Subcutaneous adipose tissue (tissue), 4 donors: Measurements from ENCODE around the gene IFT122. TPM values are rescaled to one million over a fixed set of nuclear protein-coding genes. Genes with fewer than 3 reads are reported as not detected.

Experiments
- CTCF ChIP-seq: fragments of 450-650 bp; IDR thresholded peaks from one replicate; pipeline ENCODE4 v1.5.1; 2016; ENCODE audit warnings: low read depth, mild to moderate bottlenecking, control low read depth, antibody characterized with exemption, moderate library complexity
- total RNA-seq, 4 donors: library from RNA; depleted of rRNA; stranded (reverse); fragments of >200 nt; gene quantifications; one replicate each; pipeline ENCODE4 v1.1.0, GENCODE V29; 2016

IFT122 gene
- total RNA-seq, 4 donors from 2014 or later, result 26.4 to 57.3 (median 45.3) TPM

GRCh38 chr3:129493206-129493605 is 53.2 kb downstream of the IFT122 start:
- no peak for TF ChIP-seq CTCF

DNA sequence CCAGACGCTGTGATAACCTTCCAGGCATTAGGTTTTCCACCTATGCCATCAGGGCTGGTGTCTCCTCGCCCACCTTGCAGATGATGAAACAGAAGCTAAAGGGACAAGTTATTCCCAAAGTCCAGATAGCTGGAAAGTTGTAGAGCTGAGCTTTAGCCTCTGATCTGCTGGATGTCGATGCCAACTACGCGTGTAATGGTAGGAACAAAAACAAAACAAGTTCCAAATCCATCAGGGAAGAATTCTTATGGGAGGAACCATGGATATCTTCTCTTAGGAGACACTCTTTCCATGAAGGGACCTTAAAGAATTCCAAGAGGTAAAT is 60.3 kb downstream of the IFT122 start:
- no peak for TF ChIP-seq CTCF

DNA sequence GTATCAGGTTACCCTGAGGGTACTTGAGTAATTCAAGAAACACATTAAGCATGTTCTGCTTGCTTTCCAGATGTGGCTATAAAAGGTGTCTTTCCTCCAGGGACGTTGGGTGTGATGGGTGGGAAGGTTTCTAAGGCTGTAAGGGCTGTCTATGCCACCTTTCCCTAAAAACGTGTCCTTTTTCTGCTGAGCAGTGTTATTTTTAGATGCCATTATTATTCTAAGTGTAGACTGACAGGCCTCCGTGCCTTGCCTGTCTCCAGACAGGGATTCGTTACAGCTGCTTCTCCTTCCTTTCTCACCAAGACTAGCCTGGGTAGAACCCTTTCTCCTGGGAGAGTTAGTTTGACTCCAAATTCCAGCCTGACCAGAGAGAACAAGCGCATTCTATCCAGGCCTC is 61.6 kb downstream of the IFT122 start:
- TF ChIP-seq CTCF, result no peak

DNA sequence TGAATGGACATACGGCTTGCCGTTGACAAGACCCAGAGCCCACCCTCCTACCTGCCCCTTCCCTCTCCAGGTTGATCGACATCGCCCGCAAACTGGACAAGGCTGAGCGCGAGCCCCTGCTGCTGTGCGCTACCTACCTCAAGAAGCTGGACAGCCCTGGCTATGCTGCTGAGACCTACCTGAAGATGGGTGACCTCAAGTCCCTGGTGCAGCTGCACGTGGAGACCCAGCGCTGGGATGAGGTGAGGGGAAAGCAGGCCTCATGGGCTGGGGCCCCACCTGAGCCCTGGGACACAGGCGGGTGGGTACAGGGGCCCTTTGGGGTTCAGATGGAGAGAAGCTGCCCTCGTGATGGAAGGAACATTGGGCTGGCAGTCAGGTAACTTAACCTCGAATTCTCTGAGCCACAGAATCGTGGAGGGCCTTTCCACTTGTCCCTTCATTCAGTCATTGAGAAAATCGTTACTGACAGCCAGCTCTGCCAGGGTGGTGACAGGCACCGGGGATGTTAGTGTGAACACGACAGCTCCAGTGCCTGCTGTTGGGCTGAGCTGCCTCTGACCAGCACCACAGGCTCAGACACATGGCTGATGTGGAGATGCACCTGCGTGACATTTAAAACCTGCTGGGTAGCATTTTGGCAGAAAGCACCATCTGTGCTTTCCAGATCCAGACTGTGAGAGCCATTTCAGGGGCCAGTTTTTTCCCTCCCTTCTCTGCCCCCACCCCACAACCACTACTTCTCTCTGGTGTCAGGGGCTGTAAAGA is 62.8 kb downstream of the IFT122 start:
- no peak for TF ChIP-seq CTCF

GRCh38 chr3:129503471-129504291 is 63.7 kb downstream of the IFT122 start:
- TF ChIP-seq CTCF, result no peak

GRCh38 chr3:129504471-129505100 is 64.6 kb downstream of the IFT122 start:
- TF ChIP-seq CTCF, result no peak

DNA sequence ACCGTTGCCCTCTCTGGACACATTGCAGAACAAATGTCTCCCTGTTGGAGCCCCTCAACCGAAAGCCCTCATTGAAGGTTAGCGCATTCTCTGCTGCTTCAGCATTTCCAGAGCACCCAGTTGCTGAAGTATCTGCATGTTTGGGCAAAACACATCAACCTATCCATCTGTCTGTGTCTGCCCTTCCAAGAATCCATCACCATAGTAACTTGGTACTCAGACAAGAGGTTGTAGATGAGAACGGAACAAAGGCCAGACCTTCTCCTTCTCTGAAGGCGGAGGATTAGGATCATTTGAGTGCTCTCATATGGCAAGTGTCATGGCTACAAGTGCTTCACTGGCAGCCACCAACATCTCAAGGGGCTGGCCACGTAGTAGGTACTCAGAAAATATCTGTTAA is 65.3 kb downstream of the IFT122 start:
- no peak for TF ChIP-seq CTCF
